KMS-11 (cell line): Measurements from ENCODE around the gene CDC73.

Source experiments
- H2AFZ ChIP-seq: fragments of 200-600 bp; sonication (generic); 2 replicates; pipeline ENCODE4 v1.6.1; 2016; ENCODE audit warnings: antibody characterized with exemption, mixed run types, low read depth
- H3K27ac ChIP-seq: fragments of 200-600 bp; sonication (generic); 2 replicates; pipeline ENCODE4 v1.6.1; 2016; ENCODE audit warnings: mild to moderate bottlenecking, mixed run types
- H3K27me3 ChIP-seq: fragments of 200-600 bp; sonication (generic); 2 replicates; pipeline ENCODE4 v1.6.1; 2017; ENCODE audit warnings: mild to moderate bottlenecking, low read depth, mixed run types, moderate library complexity; ENCODE audit not compliant: insufficient read depth
- H3K36me3 ChIP-seq: fragments of 200-600 bp; sonication (generic); 2 replicates; pipeline ENCODE4 v1.6.1; 2017; ENCODE audit warnings: mild to moderate bottlenecking, mixed run types; ENCODE audit not compliant: insufficient read depth
- H3K4me1 ChIP-seq: fragments of 200-600 bp; sonication (generic); 2 replicates; pipeline ENCODE4 v1.6.1; 2016; ENCODE audit warnings: mild to moderate bottlenecking, low read depth, mixed run types; ENCODE audit not compliant: poor library complexity, severe bottlenecking
- H3K4me2 ChIP-seq: fragments of 200-600 bp; sonication (generic); 2 replicates; pipeline ENCODE4 v1.7.0; 2016; ENCODE audit warnings: mild to moderate bottlenecking, mixed run types
- H3K4me3 ChIP-seq: fragments of 200-600 bp; sonication (generic); IDR thresholded peaks from 2 replicates; pipeline ENCODE4 v1.6.1; 2017; ENCODE audit warnings: low read depth, low read length, mixed read lengths; ENCODE audit not compliant: insufficient read depth
- H3K79me2 ChIP-seq: fragments of 200-600 bp; sonication (generic); 2 replicates; pipeline ENCODE4 v1.6.1; 2016; ENCODE audit warnings: low read depth, mixed run types; ENCODE audit not compliant: insufficient read depth
- H3K9ac ChIP-seq: fragments of 200-600 bp; sonication (generic); 2 replicates; pipeline ENCODE4 v1.6.1; 2016; ENCODE audit warnings: mild to moderate bottlenecking, mixed run types
- H4K20me1 ChIP-seq: fragments of 200-600 bp; sonication (generic); 2 replicates; pipeline ENCODE4 v1.6.1; 2016; ENCODE audit warnings: mild to moderate bottlenecking, mixed run types; ENCODE audit not compliant: insufficient read depth
- TF ChIP-seq, protein P1 (sequence below): fragments of 200-600 bp; sonication (generic); conservative IDR thresholded peaks from 2 replicates; pipeline ENCODE4 v1.6.1; 2017; ENCODE audit warnings: low read depth, mild to moderate bottlenecking, antibody characterized with exemption, low read length, moderate library complexity, mixed read lengths

The CDC73 gene

DNA sequence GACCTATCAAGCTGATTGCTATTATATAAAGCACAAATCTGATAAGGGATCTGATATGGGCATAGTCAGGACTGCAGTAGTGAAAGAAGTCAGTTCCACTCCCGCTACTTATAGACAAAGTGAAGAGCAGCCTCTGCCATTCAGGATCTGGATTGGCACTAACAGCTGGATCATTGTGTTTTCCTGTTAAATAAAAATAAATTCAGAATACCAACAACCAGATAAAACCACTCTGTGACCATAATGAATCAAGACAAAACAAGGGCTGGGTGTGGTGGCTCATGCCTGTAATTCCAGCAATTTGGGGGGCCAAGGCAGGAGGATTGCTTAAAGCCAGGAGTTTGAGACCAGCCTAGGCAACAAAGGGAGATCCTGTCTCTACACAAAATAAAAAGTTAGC is 11.6 kb upstream of the CDC73 start:
- Histone ChIP-seq H3K9ac (no peak overlapping the region), H2AFZ (no peak overlapping the region), H3K4me3 (no peak overlapping the region), H3K79me2 (no peaks in the 10 kb centered on the region), H3K4me1 (peaks cover 26% of the 10 kb centered on the region), H3K36me3 (no peaks in the 10 kb centered on the region), H4K20me1 (no peaks in the 10 kb centered on the region), H3K27me3 (no peaks in the 10 kb centered on the region), H3K27ac (no peak overlapping the region), H3K4me2 (no peak overlapping the region)
- TF ChIP-seq, protein P1, sequence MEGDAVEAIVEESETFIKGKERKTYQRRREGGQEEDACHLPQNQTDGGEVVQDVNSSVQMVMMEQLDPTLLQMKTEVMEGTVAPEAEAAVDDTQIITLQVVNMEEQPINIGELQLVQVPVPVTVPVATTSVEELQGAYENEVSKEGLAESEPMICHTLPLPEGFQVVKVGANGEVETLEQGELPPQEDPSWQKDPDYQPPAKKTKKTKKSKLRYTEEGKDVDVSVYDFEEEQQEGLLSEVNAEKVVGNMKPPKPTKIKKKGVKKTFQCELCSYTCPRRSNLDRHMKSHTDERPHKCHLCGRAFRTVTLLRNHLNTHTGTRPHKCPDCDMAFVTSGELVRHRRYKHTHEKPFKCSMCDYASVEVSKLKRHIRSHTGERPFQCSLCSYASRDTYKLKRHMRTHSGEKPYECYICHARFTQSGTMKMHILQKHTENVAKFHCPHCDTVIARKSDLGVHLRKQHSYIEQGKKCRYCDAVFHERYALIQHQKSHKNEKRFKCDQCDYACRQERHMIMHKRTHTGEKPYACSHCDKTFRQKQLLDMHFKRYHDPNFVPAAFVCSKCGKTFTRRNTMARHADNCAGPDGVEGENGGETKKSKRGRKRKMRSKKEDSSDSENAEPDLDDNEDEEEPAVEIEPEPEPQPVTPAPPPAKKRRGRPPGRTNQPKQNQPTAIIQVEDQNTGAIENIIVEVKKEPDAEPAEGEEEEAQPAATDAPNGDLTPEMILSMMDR: no peak

DNA sequence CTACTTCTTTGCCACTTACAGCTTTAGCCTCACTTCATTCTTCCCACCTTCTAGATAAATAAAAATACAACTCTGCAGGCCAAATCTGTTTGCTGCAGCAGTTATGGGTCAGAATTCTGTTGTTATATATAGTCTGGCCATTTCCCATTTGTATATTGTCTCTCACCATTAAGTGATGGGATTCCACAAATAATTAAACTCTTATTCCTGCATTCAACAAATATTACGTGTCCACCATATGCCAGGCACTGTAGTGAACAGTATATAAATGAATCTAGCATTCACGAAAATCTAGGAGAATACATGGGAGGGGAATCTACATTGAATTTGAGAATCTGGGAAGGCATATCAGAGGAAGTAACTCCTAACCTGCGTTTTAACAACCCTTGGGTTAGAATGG is 11.0 kb upstream of the CDC73 start:
- peak overlapping the region; percentile 34; the same call in 1 of the 2 replicates for H3K4me2 ChIP-seq
- no peaks in the 10 kb centered on the region for H3K27me3 ChIP-seq
- no peak overlapping the region for H3K4me3 ChIP-seq
- peaks cover 22% of the 10 kb centered on the region for H3K4me1 ChIP-seq
- H3K9ac ChIP-seq: no peak overlapping the region
- no peak overlapping the region for H2AFZ ChIP-seq
- no peaks in the 10 kb centered on the region for H3K36me3 ChIP-seq
- no peaks in the 10 kb centered on the region for H4K20me1 ChIP-seq
- TF ChIP-seq, protein P1: no peak
- no peaks in the 10 kb centered on the region for H3K79me2 ChIP-seq
- no peak overlapping the region for H3K27ac ChIP-seq

DNA sequence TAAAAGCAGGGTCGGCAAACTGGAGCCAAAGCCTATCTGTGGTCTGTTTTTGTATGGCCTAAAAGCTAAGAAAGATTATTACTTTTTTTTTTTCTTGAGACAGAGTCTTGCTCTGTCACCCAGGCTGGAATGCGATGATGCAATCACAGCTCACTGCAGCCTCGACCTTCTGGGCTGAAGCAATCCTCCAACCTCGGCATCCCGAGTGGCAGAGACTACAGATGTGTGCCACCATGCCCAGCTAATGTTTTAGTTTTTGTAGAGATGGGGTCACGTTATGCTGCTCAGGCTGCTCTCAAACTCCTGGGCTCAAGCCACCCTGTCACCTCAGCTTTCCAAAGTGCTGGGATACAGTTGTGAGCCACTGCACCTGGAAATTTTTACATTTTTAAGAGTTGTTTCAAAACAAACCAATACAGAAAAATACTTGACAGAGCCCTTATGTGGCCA is 10.2 kb upstream of the CDC73 start:
- Histone ChIP-seq H3K4me3 (no peak overlapping the region), H4K20me1 (no peaks in the 10 kb centered on the region), H3K4me1 (peaks cover 19% of the 10 kb centered on the region), H2AFZ (peak overlapping the region; percentile 50), H3K79me2 (no peaks in the 10 kb centered on the region), H3K4me2 (peak overlapping the region; percentile 34), H3K27ac (no peak overlapping the region), H3K27me3 (no peaks in the 10 kb centered on the region), H3K9ac (no peak overlapping the region), H3K36me3 (no peaks in the 10 kb centered on the region)
- TF ChIP-seq, protein P1: no peak

DNA sequence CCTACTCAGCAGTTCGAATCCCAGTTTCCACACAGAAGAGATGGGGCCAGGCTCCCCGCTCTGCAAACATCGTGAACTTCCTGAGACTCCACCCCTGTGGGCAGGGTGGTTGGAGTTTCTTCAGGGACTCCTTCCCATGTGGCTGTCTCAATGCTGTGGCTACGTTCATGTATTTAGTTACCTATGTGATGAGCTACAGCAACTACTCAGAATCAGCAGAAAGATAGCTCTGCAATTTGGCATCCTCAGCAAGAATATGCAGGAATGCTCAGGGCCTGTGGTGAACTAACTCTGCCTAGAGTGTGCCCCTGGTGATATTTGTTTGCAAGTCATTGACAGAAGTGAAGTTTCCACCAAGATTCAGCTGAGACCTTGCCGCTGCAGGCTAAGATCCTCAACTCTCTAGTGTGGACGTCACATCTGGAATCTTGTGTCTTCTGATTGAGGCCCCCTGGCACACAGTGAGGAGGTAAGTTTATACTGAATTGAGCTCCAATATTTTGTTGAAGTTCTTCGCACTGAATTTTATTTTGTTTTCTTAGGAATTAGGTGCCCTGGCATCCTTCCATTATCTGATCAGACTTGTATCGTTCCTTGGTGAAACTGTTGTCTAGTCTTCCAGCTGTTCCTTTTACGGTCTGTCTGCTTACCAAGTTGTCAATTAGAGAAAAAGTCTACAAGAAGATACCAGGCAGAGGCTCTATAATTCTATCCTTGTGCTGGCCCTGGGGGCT is 8.4 kb upstream of the CDC73 start:
- Histone ChIP-seq H3K4me3 (no peak overlapping the region), H3K4me2 (no peak overlapping the region)

More for the DNA sequence above, 8.4 kb upstream of the CDC73 start:
- TF ChIP-seq, protein P1: no peak
- no peaks in the 10 kb centered on the region for H3K79me2 ChIP-seq
- no peaks in the 10 kb centered on the region for H3K36me3 ChIP-seq
- peaks cover 19% of the 10 kb centered on the region for H3K4me1 ChIP-seq
- no peaks in the 10 kb centered on the region for H3K27me3 ChIP-seq
- H2AFZ ChIP-seq: no peak overlapping the region
- H4K20me1 ChIP-seq: no peaks in the 10 kb centered on the region
- no peak overlapping the region for H3K27ac ChIP-seq
- H3K9ac ChIP-seq: no peak overlapping the region
